IMR-90 (cell line): ENCODE results near the gene NTSR1.

Experiments
- BHLHE40 ChIP-seq: fragments of 150-350 bp; IDR thresholded peaks from 2 replicates; pipeline ENCODE4 v1.6.1; 2016; ENCODE audit warnings: mild to moderate bottlenecking, low read depth, low read length
- CEBPB ChIP-seq: IDR thresholded peaks from 2 replicates; pipeline ENCODE4 v1.6.1; 2012; ENCODE audit warnings: low read depth, low read length, improper control_type of control experiment
- CHD1 ChIP-seq: IDR thresholded peaks from 2 replicates; pipeline ENCODE4 v1.6.1; 2012; ENCODE audit warnings: low read depth, low read length, improper control_type of control experiment
- ELK1 ChIP-seq: fragments of 150-350 bp; IDR thresholded peaks from 2 replicates; pipeline ENCODE4 v1.6.1; 2016; ENCODE audit warnings: low read depth, mild to moderate bottlenecking, low read length, moderate library complexity, borderline replicate concordance
- FOS ChIP-seq: fragments of 150-350 bp; IDR thresholded peaks from 2 replicates; pipeline ENCODE4 v1.6.1; 2016; ENCODE audit warnings: low read depth, low read length
- MAFK ChIP-seq: IDR thresholded peaks from 2 replicates; pipeline ENCODE4 v1.6.1; 2012; ENCODE audit warnings: low read depth, low read length, improper control_type of control experiment
- MAZ ChIP-seq: IDR thresholded peaks from 2 replicates; pipeline ENCODE4 v1.6.1; 2012; ENCODE audit warnings: low read depth, mild to moderate bottlenecking, low read length, improper control_type of control experiment, moderate library complexity, borderline replicate concordance
- MXI1 ChIP-seq: IDR thresholded peaks from 2 replicates; pipeline ENCODE4 v1.6.1; 2012; ENCODE audit warnings: low read depth, mild to moderate bottlenecking, low read length, moderate library complexity, borderline replicate concordance
- POLR2A ChIP-seq: IDR thresholded peaks from 2 replicates; pipeline ENCODE4 v1.6.1; 2012; ENCODE audit warnings: mild to moderate bottlenecking, low read depth, low read length
- RAD21 ChIP-seq: IDR thresholded peaks from 2 replicates; pipeline ENCODE4 v1.6.1; 2012; ENCODE audit warnings: low read length, improper control_type of control experiment
- RFX5 ChIP-seq: IDR thresholded peaks from 2 replicates; pipeline ENCODE4 v1.8.0; 2012; ENCODE audit warnings: low read depth, mild to moderate bottlenecking, low read length, moderate library complexity
- SMC3 ChIP-seq: fragments of 150-350 bp; IDR thresholded peaks from 2 replicates; pipeline ENCODE4 v1.6.1; 2016; ENCODE audit warnings: low read depth, mild to moderate bottlenecking, antibody characterized with exemption, low read length, moderate library complexity
- USF2 ChIP-seq: fragments of 150-350 bp; IDR thresholded peaks from 2 replicates; pipeline ENCODE4 v1.6.1; 2017; ENCODE audit warnings: mild to moderate bottlenecking, antibody characterized with exemption, low read length, low read depth
- TF ChIP-seq, protein P1 (sequence below): conservative IDR thresholded peaks from 2 replicates; pipeline ENCODE4 v1.5.1; 2012; ENCODE audit warnings: mild to moderate bottlenecking, low read depth, low read length, improper control_type of control experiment

DNA sequence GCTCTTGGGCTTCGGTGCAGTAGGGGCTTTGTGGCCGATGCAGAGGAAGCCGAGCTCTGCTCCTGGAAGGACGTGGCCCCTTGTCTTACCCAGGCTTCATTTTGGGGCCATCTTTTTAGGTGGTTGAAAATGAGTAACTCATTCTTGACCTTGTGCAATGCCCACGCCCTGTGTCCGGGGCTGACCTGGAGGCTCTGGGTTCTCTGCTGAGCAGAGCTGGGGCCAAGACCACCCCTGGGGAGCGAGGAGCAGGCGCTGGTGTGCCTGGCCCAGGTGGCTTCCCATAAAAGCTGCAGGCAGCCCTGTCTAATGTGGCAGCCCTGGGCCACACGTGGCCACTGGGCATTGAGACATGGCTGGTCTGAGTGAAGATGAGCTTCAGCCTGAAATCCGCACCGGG lies 25.7 kb downstream of the NTSR1 start:
- TF ChIP-seq, protein P1, sequence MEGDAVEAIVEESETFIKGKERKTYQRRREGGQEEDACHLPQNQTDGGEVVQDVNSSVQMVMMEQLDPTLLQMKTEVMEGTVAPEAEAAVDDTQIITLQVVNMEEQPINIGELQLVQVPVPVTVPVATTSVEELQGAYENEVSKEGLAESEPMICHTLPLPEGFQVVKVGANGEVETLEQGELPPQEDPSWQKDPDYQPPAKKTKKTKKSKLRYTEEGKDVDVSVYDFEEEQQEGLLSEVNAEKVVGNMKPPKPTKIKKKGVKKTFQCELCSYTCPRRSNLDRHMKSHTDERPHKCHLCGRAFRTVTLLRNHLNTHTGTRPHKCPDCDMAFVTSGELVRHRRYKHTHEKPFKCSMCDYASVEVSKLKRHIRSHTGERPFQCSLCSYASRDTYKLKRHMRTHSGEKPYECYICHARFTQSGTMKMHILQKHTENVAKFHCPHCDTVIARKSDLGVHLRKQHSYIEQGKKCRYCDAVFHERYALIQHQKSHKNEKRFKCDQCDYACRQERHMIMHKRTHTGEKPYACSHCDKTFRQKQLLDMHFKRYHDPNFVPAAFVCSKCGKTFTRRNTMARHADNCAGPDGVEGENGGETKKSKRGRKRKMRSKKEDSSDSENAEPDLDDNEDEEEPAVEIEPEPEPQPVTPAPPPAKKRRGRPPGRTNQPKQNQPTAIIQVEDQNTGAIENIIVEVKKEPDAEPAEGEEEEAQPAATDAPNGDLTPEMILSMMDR = no peak
- no peak for TF ChIP-seq MAFK
- no peak for TF ChIP-seq POLR2A
- TF ChIP-seq ELK1 = no peak
- TF ChIP-seq FOS = no peak
- TF ChIP-seq CEBPB = no peak
- no peak for TF ChIP-seq RFX5
- no peak for TF ChIP-seq BHLHE40
- TF ChIP-seq RAD21 = no peak
- TF ChIP-seq USF2 = no peak
- no peak for TF ChIP-seq SMC3
- no peak for TF ChIP-seq MXI1
- no peak for TF ChIP-seq MAZ
- TF ChIP-seq CHD1 = no peak
